B cell (primary cell): ENCODE results near the gene SERF2. TPM values are rescaled to one million over a fixed set of nuclear protein-coding genes. Genes with fewer than 3 reads are reported as not detected.
A peak's percentile ranks its signal among the peaks of the same experiment; 100 is the strongest.

Experiments
- ATAC-seq: fragments of 200-7000 bp; cut with Tn5 transposase; one replicate; pipeline ENCODE4 v1.10.0; 2021; ENCODE audit warnings: low read depth, mild to moderate bottlenecking, moderate number of reproducible peaks, moderate library complexity
- CTCF ChIA-PET: fragments of 350-600 bp; sonication (Branson Sonifier 250); formaldehyde crosslinking; loops from one replicate; lab custom pipeline; 2021; ENCODE audit warnings: antibody characterized with exemption, inconsistent platforms; lab: Charles Lee
- POLR2A ChIA-PET: fragments of 350-600 bp; sonication (Branson Sonifier 250); formaldehyde crosslinking; loops from one replicate; lab custom pipeline; 2021; ENCODE audit warnings: antibody characterized with exemption; lab: Charles Lee
- DNase-seq: peaks from one replicate; pipeline ENCODE4 v3.0.0; 2013
- H2AFZ ChIP-seq: 2 replicates; pipeline ENCODE4 v1.6.1; 2012; ENCODE audit warnings: mild to moderate bottlenecking, low read depth, low read length; ENCODE audit not compliant: insufficient read depth, poor library complexity, severe bottlenecking
- H3K27ac ChIP-seq, 2 donors: 1 replicate in 1 of 2; 2 replicates in 1 of 2; pipeline ENCODE4 v1.5.1; 2012 to 2013; ENCODE audit warnings: low read length in 2 of 2, mild to moderate bottlenecking in 2 of 2, moderate library complexity in 1 of 2
- H3K27me3 ChIP-seq, 4 experiments: fragments of 200-600 bp in 1 of 4; sonication (generic) in 1 of 4; replicated peaks in 1 of 4; 1 replicate in 2 of 4; 2 replicates in 2 of 4; pipeline versions ENCODE4 v1.6.1 to v1.7.0; 2013 to 2016; ENCODE audit warnings: low read length in 3 of 4, mild to moderate bottlenecking in 2 of 4, mixed read lengths in 1 of 4, moderate library complexity in 1 of 4; ENCODE audit not compliant: insufficient read depth in 4 of 4, control insufficient read depth in 3 of 4; ENCODE audit errors: control extremely low read depth in 1 of 4
- H3K36me3 ChIP-seq, 2 experiments: replicated peaks in 1 of 2; 1 replicate in 1 of 2; 2 replicates in 1 of 2; pipeline versions ENCODE4 v1.6.1 to v1.7.1; 2013; ENCODE audit warnings: low read length in 1 of 2; ENCODE audit not compliant: insufficient read depth in 2 of 2, control insufficient read depth in 1 of 2; ENCODE audit errors: control extremely low read depth in 1 of 2, extremely low read depth in 1 of 2
- H3K4me1 ChIP-seq, 2 donors: fragments of 200-600 bp in 1 of 2; sonication (generic) in 1 of 2; 1 replicate in 1 of 2; 2 replicates in 1 of 2; pipeline versions ENCODE4 v1.5.1 to v1.6.1; 2013 to 2017; ENCODE audit warnings: low read length in 2 of 2; ENCODE audit not compliant: control insufficient read depth in 2 of 2, insufficient read depth in 2 of 2
- H3K4me2 ChIP-seq: replicated peaks from 2 replicates; pipeline ENCODE3; 2012; ENCODE audit warnings: mild to moderate bottlenecking, low read depth, low read length; ENCODE audit not compliant: poor library complexity, severe bottlenecking
- H3K4me3 ChIP-seq, 5 experiments: fragments of 200-600 bp in 1 of 5; sonication (generic) in 1 of 5; 1 replicate in 3 of 5; 2 replicates in 2 of 5; pipeline versions ENCODE4 v1.5.1 to v1.7.0; 2011 to 2016; ENCODE audit warnings: low read length in 4 of 5, mild to moderate bottlenecking in 4 of 5, low read depth in 2 of 5, control low read depth in 1 of 5, moderate library complexity in 1 of 5; ENCODE audit not compliant: insufficient read depth in 1 of 5; ENCODE audit errors: control extremely low read depth in 1 of 5, extremely low read depth in 1 of 5
- H3K79me2 ChIP-seq: fragments of 200-600 bp; sonication (generic); one replicate; pipeline ENCODE4 v1.6.0; 2016; ENCODE audit warnings: low read length; ENCODE audit not compliant: control insufficient read depth, insufficient read depth
- H3K9ac ChIP-seq: fragments of 200-600 bp; sonication (generic); 2 replicates; pipeline ENCODE4 v1.6.1; 2017; ENCODE audit warnings: mild to moderate bottlenecking, low read length, moderate library complexity
- H3K9me3 ChIP-seq, 3 donors: one replicate each; pipeline versions ENCODE4 v1.6.1 to v1.7.1; 2013; ENCODE audit warnings: low read length in 2 of 3; ENCODE audit not compliant: control insufficient read depth in 2 of 3, insufficient read depth in 1 of 3; ENCODE audit errors: control extremely low read depth in 1 of 3
- H4K20me1 ChIP-seq: 2 replicates; pipeline ENCODE4 v1.6.0; 2012; ENCODE audit warnings: mild to moderate bottlenecking, low read length; ENCODE audit not compliant: insufficient read depth, control insufficient read depth, poor library complexity, severe bottlenecking
- H3K27ac Mint-ChIP-seq: one replicate; pipeline ENCODE4 v1.8.0; 2021; ENCODE audit warnings: mixed read lengths
- H3K27me3 Mint-ChIP-seq: one replicate; pipeline ENCODE4 v1.8.0; 2021; ENCODE audit warnings: mixed read lengths
- H3K4me1 Mint-ChIP-seq: one replicate; pipeline ENCODE4 v1.8.0; 2021; ENCODE audit warnings: mixed read lengths
- H3K4me3 Mint-ChIP-seq: one replicate; pipeline ENCODE4 v1.8.0; 2021; ENCODE audit warnings: mixed read lengths
- H3K9me3 Mint-ChIP-seq: one replicate; pipeline ENCODE4 v1.8.0; 2022; ENCODE audit warnings: mixed read lengths; ENCODE audit not compliant: insufficient read depth
- CTCF ChIP-seq: fragments of 200-600 bp; IDR thresholded peaks from one replicate; pipeline ENCODE4 v1.8.0; 2022; ENCODE audit warnings: antibody characterized with exemption, mild to moderate bottlenecking
- EZH2 ChIP-seq: IDR thresholded peaks from 2 replicates; pipeline ENCODE4 v1.6.1; 2012; ENCODE audit warnings: borderline replicate concordance, low read depth, mild to moderate bottlenecking, moderate library complexity, low read length; ENCODE audit not compliant: insufficient read depth, poor library complexity, severe bottlenecking
- WGBS: methylation state at CpG from one replicate; pipeline ENCODE4 v1.1.5; 2013; ENCODE audit warnings: missing lambda C conversion rate; ENCODE audit not compliant: insufficient coverage; 5-methylcytosine and 5-hydroxymethylcytosine counted together
- intact Hi-C: fragments of 100-400 bp; cut with micrococcal nuclease; formaldehyde crosslinking; loops from one replicate; pipeline ENCODE4 v1.10.0; 2022
- polyA plus RNA-seq: library from polyadenylated mRNA; depleted of rRNA; stranded (reverse); fragments of >200 nt; gene quantifications from 2 replicates; pipeline ENCODE4 v1.2.3, GENCODE V29; 2012
- total RNA-seq, 2 donors: library from RNA; stranded (reverse); fragments of 120-200 nt in 1 of 2; gene quantifications; 1 replicate in 1 of 2; 2 replicates in 1 of 2; pipeline versions ENCODE4 v1.2.3 to v1.2.4, GENCODE V29; 2013 to 2022

SERF2 gene
- total and polyA plus RNA-seq, 2 donors (not counting 1 experiment from before 2014, with no cell fraction given): 455 to 806 TPM

- peaks cover 26% of the 10 kb centered on the region for H4K20me1 ChIP-seq
- H3K9ac ChIP-seq: no peak overlapping the region
- H3K27me3 Mint-ChIP-seq: no peaks in the 10 kb centered on the region
- no peak overlapping the region for H3K27ac Mint-ChIP-seq
- ChIA-PET CTCF (no interaction called here), POLR2A (interaction anchor here (1.4 kb wide), 1 partner anchor 30 kb away, joined by 3 read pairs; no protein-coding TSS in a partner anchor)
- no peak for ATAC-seq
- H3K4me3 ChIP-seq: no peak overlapping the region
- H3K4me2 ChIP-seq: no peak overlapping the region
- no peak for DNase-seq
- H3K27me3 ChIP-seq: no peaks in the 10 kb centered on the region
- H3K4me1 ChIP-seq: peaks cover 13 to 27% of the 10 kb centered on the region in 2 donors
- H3K4me1 Mint-ChIP-seq: peaks cover 33% of the 10 kb centered on the region
- no peak for TF ChIP-seq CTCF
- no peaks in the 10 kb centered on the region for H3K9me3 Mint-ChIP-seq
- WGBS: no CpG with 5 or more reads among the region's 3 CpGs
- no peaks in the 10 kb centered on the region for H3K9me3 ChIP-seq
- H3K27ac ChIP-seq: no peak overlapping the region
- peaks cover 84% of the 10 kb centered on the region for H3K79me2 ChIP-seq
- H2AFZ ChIP-seq: no peak overlapping the region
- peaks cover 1 to 16% of the 10 kb centered on the region in 2 experiments for H3K36me3 ChIP-seq
- no peak overlapping the region for H3K4me3 Mint-ChIP-seq
- intact Hi-C loops: no loop called here
These were observed 29.4 kb downstream of the SERF2 start for GRCh38 chr15:43821505-43821904.

DNA sequence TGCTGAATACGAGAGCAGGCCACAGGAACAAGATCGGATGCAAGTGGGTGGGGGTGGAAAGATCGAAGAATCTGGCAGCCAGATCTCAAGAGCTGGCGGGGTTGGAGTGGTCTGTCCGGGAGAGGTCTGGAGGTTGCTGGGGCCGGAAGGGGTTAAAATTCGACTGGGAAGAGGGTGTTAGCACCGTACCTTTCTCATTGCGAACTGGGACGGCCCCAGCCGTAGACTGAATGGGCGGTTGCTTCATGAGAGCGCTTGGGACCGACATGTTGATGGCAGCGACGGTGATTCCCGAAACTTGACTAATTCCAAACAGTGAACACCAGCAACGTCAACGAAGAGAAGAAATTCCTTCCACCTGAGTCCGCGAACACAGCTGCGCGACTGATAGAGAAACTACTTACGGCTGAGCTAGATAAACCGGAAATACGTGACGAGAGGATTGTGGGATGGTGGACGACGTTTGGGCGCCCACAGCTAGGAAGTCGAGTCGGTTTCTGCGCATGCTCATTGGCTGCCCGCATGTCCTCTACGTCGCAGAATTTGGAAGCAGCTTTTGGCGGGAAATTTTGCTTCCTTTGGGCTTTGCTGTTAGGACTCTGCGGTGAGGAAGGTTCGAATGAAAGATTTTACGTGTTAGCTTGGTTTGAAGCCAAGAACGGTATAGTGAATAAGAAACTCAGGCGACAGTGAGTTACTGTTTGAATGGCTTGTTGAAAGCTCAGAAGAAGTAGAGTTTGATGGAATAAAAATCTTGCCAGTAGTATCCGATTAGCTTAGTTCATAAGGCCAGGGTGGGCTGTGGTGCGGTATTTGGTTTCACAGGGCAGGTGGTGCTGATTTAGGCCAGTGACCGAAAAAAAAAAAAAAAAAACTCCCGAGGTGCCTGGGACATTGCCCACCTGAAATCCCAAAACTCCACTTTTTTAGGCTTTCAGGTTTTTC, 32.5 kb downstream of the SERF2 start, which contains the start of gene MFAP1:
Gene MFAP1, minus strand, starts transcription at position 389 of the 945 bp plus-strand sequence. Its CDS starts 121 bp downstream, at position 268.
- ChIA-PET CTCF (interaction anchor here (0.8 to 1.8 kb wide), 7 partner anchors 15 to 68 kb away, joined by 3 to 6 read pairs (median 5); partner anchors contain the start of genes ELL3, HYPK and SERINC4), POLR2A (interaction anchor here (0.5 to 1.3 kb wide), 9 partner anchors 12 to 80 kb away, joined by 3 to 11 read pairs (median 6); partner anchors contain the start of genes ELL3, HYPK and SERINC4)
- Histone ChIP-seq H3K36me3 (peaks cover 1 to 3% of the 10 kb centered on the region in 2 experiments), H3K27me3 (no peaks in the 10 kb centered on the region), H3K4me1 (peaks cover 25 to 43% of the 10 kb centered on the region in 2 donors), H3K4me3 (peak within 1 kb of the TSS; percentile 68 to 100 (median 98)), H3K9ac (peak within 1 kb of the TSS; percentile 98), H2AFZ (peak within 1 kb of the TSS; percentile 90), H3K9me3 (no peaks in the 10 kb centered on the region), H3K27ac (peak within 1 kb of the TSS; percentile 94 to 95), H3K79me2 (peaks cover 73% of the 10 kb centered on the region), H3K4me2 (peak within 1 kb of the TSS; percentile 89), H4K20me1 (peaks cover 4% of the 10 kb centered on the region)
- WGBS: 4% methylated on average over 43 of the region's 46 CpGs
- Mint-ChIP-seq H3K4me1 (peaks cover 57% of the 10 kb centered on the region), H3K27ac (peak within 1 kb of the TSS; percentile 98), H3K9me3 (no peaks in the 10 kb centered on the region), H3K27me3 (no peaks in the 10 kb centered on the region), H3K4me3 (peak within 1 kb of the TSS; percentile 99)
- DNase-seq (peak; percentile 97), ATAC-seq (peak; percentile 84)
- intact Hi-C loops: loop anchor here (1.0 to 5.0 kb wide), 8 partner anchors 15 to 713 kb away; partner anchors contain the start of genes CTDSPL2, EIF3J, ELL3 and HYPK
- no peak for TF ChIP-seq EZH2
- TF ChIP-seq CTCF: no peak
